ENCODE results near the gene RAPGEF2. TPM values are rescaled to one million over a fixed set of nuclear protein-coding genes. Genes with fewer than 3 reads are reported as not detected.

Gene RAPGEF2
- total RNA-seq, 1 experiment from 2014 or later, result 37.1 TPM

DNA sequence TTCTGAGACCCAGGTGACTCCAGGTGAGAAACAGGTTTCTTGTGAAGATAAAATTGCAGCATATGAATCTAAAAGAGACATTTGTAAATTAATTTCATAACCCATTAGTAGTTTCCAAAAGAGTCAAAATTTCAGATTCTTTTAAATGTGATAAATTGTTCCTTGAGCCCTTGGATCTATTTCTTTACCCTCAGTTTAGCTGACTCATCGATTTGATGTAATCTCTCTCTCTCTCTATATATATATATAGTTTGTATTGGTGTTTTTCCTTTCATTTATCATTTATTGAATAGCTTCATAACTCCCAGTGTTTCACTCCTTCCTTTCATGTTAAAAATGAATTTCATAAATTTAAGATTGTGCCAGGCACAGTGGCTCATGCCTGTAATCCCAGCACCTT lies 96.9 kb downstream of the RAPGEF2 start:
- H3T11ph ChIP-seq (ENCODE audit: low read length), result no peak overlapping the region
- no peak overlapping the region for H3K4me3 Mint-ChIP-seq
- peaks cover 31 to 32% of the 10 kb centered on the region in 2 experiments for H3K4me1 Mint-ChIP-seq
- no peaks in the 10 kb centered on the region for H3K9me3 Mint-ChIP-seq
- no peak overlapping the region for H3K23ac ChIP-seq (ENCODE audit: insufficient read length, low read depth, low read length)
- no peak for TF ChIP-seq CTCF (conservative IDR thresholded peaks at IDR 0.05)
- H3K36me3 Mint-ChIP-seq (ENCODE audit: insufficient read depth in 1 of 3, low read depth in 3 of 3), result no peaks in the 10 kb centered on the region
- H3K23me2 ChIP-seq (ENCODE audit: insufficient read length, low read depth, low read length, poor library complexity, severe bottlenecking), result no peaks in the 10 kb centered on the region
- no peak overlapping the region for H3K18ac ChIP-seq (ENCODE audit: insufficient read length, low read depth, low read length)
- no peak overlapping the region for H3K4ac ChIP-seq (ENCODE audit: low read depth, low read length)
- H2AFZ ChIP-seq (ENCODE audit: low read length), result no peak overlapping the region
- no peak overlapping the region for H2BK20ac ChIP-seq (ENCODE audit: low read depth, low read length, poor library complexity, severe bottlenecking)
- no peaks in the 10 kb centered on the region for H3K27me3 ChIP-seq (ENCODE audit: insufficient read depth, low read length)
- H3K4me1 ChIP-seq (ENCODE audit: insufficient read depth, low read length), result no peaks in the 10 kb centered on the region; the same call in 1 of the 2 replicates
- H4K20me1 ChIP-seq (ENCODE audit: control insufficient read depth, insufficient read depth, insufficient read length), result no peaks in the 10 kb centered on the region
- H3K79me1 ChIP-seq (ENCODE audit: insufficient read depth, low read depth, low read length, poor library complexity, severe bottlenecking), result no peaks in the 10 kb centered on the region
- no CpG with 5 or more reads among the region's 1 CpG for WGBS (ENCODE audit: extremely low coverage, insufficient read length, low lambda C conversion rate)
- no peak for DNase-seq
- H3K9ac ChIP-seq (ENCODE audit: extremely low read depth, insufficient read length, low read length), result no peak overlapping the region
- no peak overlapping the region for H3K14ac ChIP-seq (ENCODE audit: insufficient read depth, low read length)
- H4K8ac ChIP-seq (replicated peaks; ENCODE audit: insufficient read length, low read depth, low read length), result no peak overlapping the region
- H2BK120ac ChIP-seq (ENCODE audit: low read depth, low read length, poor library complexity, severe bottlenecking), result no peak overlapping the region
- no peak overlapping the region for H2BK15ac ChIP-seq (ENCODE audit: low read depth, low read length)
- H3K79me2 ChIP-seq (ENCODE audit: insufficient read depth, low read length), result no peaks in the 10 kb centered on the region
- H2AK5ac ChIP-seq (ENCODE audit: insufficient read length, low read length), result no peak overlapping the region
- no peak overlapping the region for H3K27ac ChIP-seq (ENCODE audit: insufficient read length, low read depth, low read length)
- no peak overlapping the region for H3K27ac Mint-ChIP-seq
- H3K56ac ChIP-seq (ENCODE audit: insufficient read length, low read depth, low read length), result no peak overlapping the region
- H4K5ac ChIP-seq (ENCODE audit: insufficient read length, low read depth, low read length), result no peak overlapping the region
- no peaks in the 10 kb centered on the region for H3K9me3 ChIP-seq (ENCODE audit: control insufficient read depth, low read depth, low read length)
- no peak overlapping the region for H3K4me2 ChIP-seq (ENCODE audit: insufficient read depth, insufficient read length, low read length)
- H4K91ac ChIP-seq (ENCODE audit: insufficient read length, low read depth, low read length), result no peak overlapping the region
- no peaks in the 10 kb centered on the region for H3K27me3 Mint-ChIP-seq (ENCODE audit: low read depth)
- no peak overlapping the region for H2BK12ac ChIP-seq (ENCODE audit: insufficient read length, low read depth, low read length)
- no peak overlapping the region for H2BK5ac ChIP-seq (ENCODE audit: insufficient read length, low read length)
